B cell (primary cell): ENCODE data around the gene LRRC45. TPM values are rescaled to one million over a fixed set of nuclear protein-coding genes. Genes with fewer than 3 reads are reported as not detected.

Experiments
- ATAC-seq: fragments of 200-7000 bp; cut with Tn5 transposase; one replicate; pipeline ENCODE4 v1.10.0; 2021; ENCODE audit warnings: low read depth, mild to moderate bottlenecking, moderate number of reproducible peaks, moderate library complexity
- CTCF ChIA-PET: fragments of 350-600 bp; sonication (Branson Sonifier 250); formaldehyde crosslinking; loops from one replicate; lab custom pipeline; 2021; ENCODE audit warnings: antibody characterized with exemption, inconsistent platforms; lab: Charles Lee
- POLR2A ChIA-PET: fragments of 350-600 bp; sonication (Branson Sonifier 250); formaldehyde crosslinking; loops from one replicate; lab custom pipeline; 2021; ENCODE audit warnings: antibody characterized with exemption; lab: Charles Lee
- DNase-seq: peaks from one replicate; pipeline ENCODE4 v3.0.0; 2013
- H2AFZ ChIP-seq: 2 replicates; pipeline ENCODE4 v1.6.1; 2012; ENCODE audit warnings: mild to moderate bottlenecking, low read depth, low read length; ENCODE audit not compliant: insufficient read depth, poor library complexity, severe bottlenecking
- H3K27ac ChIP-seq, 2 donors: 1 replicate in 1 of 2; 2 replicates in 1 of 2; pipeline ENCODE4 v1.5.1; 2012 to 2013; ENCODE audit warnings: low read length in 2 of 2, mild to moderate bottlenecking in 2 of 2, moderate library complexity in 1 of 2
- H3K27me3 ChIP-seq, 4 experiments: fragments of 200-600 bp in 1 of 4; sonication (generic) in 1 of 4; replicated peaks in 1 of 4; 1 replicate in 2 of 4; 2 replicates in 2 of 4; pipeline versions ENCODE4 v1.6.1 to v1.7.0; 2013 to 2016; ENCODE audit warnings: low read length in 3 of 4, mild to moderate bottlenecking in 2 of 4, mixed read lengths in 1 of 4, moderate library complexity in 1 of 4; ENCODE audit not compliant: insufficient read depth in 4 of 4, control insufficient read depth in 3 of 4; ENCODE audit errors: control extremely low read depth in 1 of 4
- H3K36me3 ChIP-seq, 2 experiments: replicated peaks in 1 of 2; 1 replicate in 1 of 2; 2 replicates in 1 of 2; pipeline versions ENCODE4 v1.6.1 to v1.7.1; 2013; ENCODE audit warnings: low read length in 1 of 2; ENCODE audit not compliant: insufficient read depth in 2 of 2, control insufficient read depth in 1 of 2; ENCODE audit errors: control extremely low read depth in 1 of 2, extremely low read depth in 1 of 2
- H3K4me1 ChIP-seq, 2 donors: fragments of 200-600 bp in 1 of 2; sonication (generic) in 1 of 2; 1 replicate in 1 of 2; 2 replicates in 1 of 2; pipeline versions ENCODE4 v1.5.1 to v1.6.1; 2013 to 2017; ENCODE audit warnings: low read length in 2 of 2; ENCODE audit not compliant: control insufficient read depth in 2 of 2, insufficient read depth in 2 of 2
- H3K4me2 ChIP-seq: replicated peaks from 2 replicates; pipeline ENCODE3; 2012; ENCODE audit warnings: mild to moderate bottlenecking, low read depth, low read length; ENCODE audit not compliant: poor library complexity, severe bottlenecking
- H3K4me3 ChIP-seq, 5 experiments: fragments of 200-600 bp in 1 of 5; sonication (generic) in 1 of 5; 1 replicate in 3 of 5; 2 replicates in 2 of 5; pipeline versions ENCODE4 v1.5.1 to v1.7.0; 2011 to 2016; ENCODE audit warnings: low read length in 4 of 5, mild to moderate bottlenecking in 4 of 5, low read depth in 2 of 5, control low read depth in 1 of 5, moderate library complexity in 1 of 5; ENCODE audit not compliant: insufficient read depth in 1 of 5; ENCODE audit errors: control extremely low read depth in 1 of 5, extremely low read depth in 1 of 5
- H3K79me2 ChIP-seq: fragments of 200-600 bp; sonication (generic); one replicate; pipeline ENCODE4 v1.6.0; 2016; ENCODE audit warnings: low read length; ENCODE audit not compliant: control insufficient read depth, insufficient read depth
- H3K9ac ChIP-seq: fragments of 200-600 bp; sonication (generic); 2 replicates; pipeline ENCODE4 v1.6.1; 2017; ENCODE audit warnings: mild to moderate bottlenecking, low read length, moderate library complexity
- H3K9me3 ChIP-seq, 3 donors: one replicate each; pipeline versions ENCODE4 v1.6.1 to v1.7.1; 2013; ENCODE audit warnings: low read length in 2 of 3; ENCODE audit not compliant: control insufficient read depth in 2 of 3, insufficient read depth in 1 of 3; ENCODE audit errors: control extremely low read depth in 1 of 3
- H4K20me1 ChIP-seq: 2 replicates; pipeline ENCODE4 v1.6.0; 2012; ENCODE audit warnings: mild to moderate bottlenecking, low read length; ENCODE audit not compliant: insufficient read depth, control insufficient read depth, poor library complexity, severe bottlenecking
- H3K27ac Mint-ChIP-seq: one replicate; pipeline ENCODE4 v1.8.0; 2021; ENCODE audit warnings: mixed read lengths
- H3K27me3 Mint-ChIP-seq: one replicate; pipeline ENCODE4 v1.8.0; 2021; ENCODE audit warnings: mixed read lengths
- H3K4me1 Mint-ChIP-seq: one replicate; pipeline ENCODE4 v1.8.0; 2021; ENCODE audit warnings: mixed read lengths
- H3K4me3 Mint-ChIP-seq: one replicate; pipeline ENCODE4 v1.8.0; 2021; ENCODE audit warnings: mixed read lengths
- H3K9me3 Mint-ChIP-seq: one replicate; pipeline ENCODE4 v1.8.0; 2022; ENCODE audit warnings: mixed read lengths; ENCODE audit not compliant: insufficient read depth
- EZH2 ChIP-seq: IDR thresholded peaks from 2 replicates; pipeline ENCODE4 v1.6.1; 2012; ENCODE audit warnings: borderline replicate concordance, low read depth, mild to moderate bottlenecking, moderate library complexity, low read length; ENCODE audit not compliant: insufficient read depth, poor library complexity, severe bottlenecking
- WGBS: methylation state at CpG from one replicate; pipeline ENCODE4 v1.1.5; 2013; ENCODE audit warnings: missing lambda C conversion rate; ENCODE audit not compliant: insufficient coverage; 5-methylcytosine and 5-hydroxymethylcytosine counted together
- intact Hi-C: fragments of 100-400 bp; cut with micrococcal nuclease; formaldehyde crosslinking; loops from one replicate; pipeline ENCODE4 v1.10.0; 2022
- polyA plus RNA-seq: library from polyadenylated mRNA; depleted of rRNA; stranded (reverse); fragments of >200 nt; gene quantifications from 2 replicates; pipeline ENCODE4 v1.2.3, GENCODE V29; 2012
- total RNA-seq, 2 donors: library from RNA; stranded (reverse); fragments of 120-200 nt in 1 of 2; gene quantifications; 1 replicate in 1 of 2; 2 replicates in 1 of 2; pipeline versions ENCODE4 v1.2.3 to v1.2.4, GENCODE V29; 2013 to 2022
- TF ChIP-seq, protein P1 (sequence below): fragments of 200-600 bp; IDR thresholded peaks from one replicate; pipeline ENCODE4 v1.8.0; 2022; ENCODE audit warnings: antibody characterized with exemption, mild to moderate bottlenecking

LRRC45 gene
- total and polyA plus RNA-seq, 2 donors (not counting 1 experiment from before 2014, with no cell fraction given) = 19.4 to 19.6 TPM

DNA sequence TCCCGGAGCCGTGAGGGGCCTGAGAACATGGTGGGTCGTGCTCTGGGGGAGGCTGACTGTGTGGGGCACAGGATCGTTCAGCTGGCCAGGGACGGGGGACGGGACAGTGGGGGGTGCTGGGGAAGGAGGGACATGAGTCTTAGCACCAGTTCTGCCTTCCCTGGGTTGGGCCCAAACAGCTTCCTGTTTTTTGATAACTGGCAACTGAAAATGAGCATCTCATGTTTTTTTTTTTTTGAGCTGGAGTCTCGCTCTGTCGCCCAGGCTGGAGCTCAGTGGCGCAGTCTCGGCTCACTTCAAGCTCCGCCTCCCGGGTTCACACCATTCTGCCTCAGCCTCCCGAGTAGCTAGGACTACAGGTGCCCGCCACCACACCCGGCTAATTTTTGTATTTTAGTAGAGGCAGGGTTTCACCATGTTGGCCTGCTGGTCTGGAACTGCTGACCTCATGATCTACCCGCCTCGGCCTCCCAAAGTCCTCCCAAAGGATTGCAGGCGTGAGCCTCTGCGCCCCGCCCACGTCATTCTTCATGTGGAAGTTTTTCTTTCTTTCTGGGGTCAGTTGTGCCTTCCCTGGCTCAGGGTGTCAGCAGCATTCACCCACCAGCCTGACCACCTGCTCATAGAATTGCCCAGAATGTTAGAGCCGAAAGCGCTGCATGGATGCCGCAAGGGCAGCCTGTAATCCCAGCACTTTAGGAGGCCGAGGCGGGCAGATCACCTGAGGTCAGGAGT, 39.3 kb upstream of the LRRC45 start:
- peak overlapping the region; percentile 26 for H3K27ac Mint-ChIP-seq
- intact Hi-C loops = no loop called here
- Histone ChIP-seq H3K9me3 (peaks cover 0 to 7% (median 0%) of the 10 kb centered on the region in 3 donors), H3K4me1 (peaks cover 14 to 23% of the 10 kb centered on the region in 2 donors), H3K79me2 (peaks cover 49% of the 10 kb centered on the region), H3K4me2 (peak overlapping the region; percentile 25), H3K36me3 (peaks cover 0 to 24% of the 10 kb centered on the region in 2 experiments), H3K9ac (no peak overlapping the region), H4K20me1 (peaks cover 20% of the 10 kb centered on the region), H2AFZ (no peak overlapping the region), H3K27me3 (no peaks in the 10 kb centered on the region), H3K4me3 (no peak overlapping the region), H3K27ac (no peak overlapping the region)
- TF ChIP-seq EZH2 = no peak
- TF ChIP-seq, protein P1, sequence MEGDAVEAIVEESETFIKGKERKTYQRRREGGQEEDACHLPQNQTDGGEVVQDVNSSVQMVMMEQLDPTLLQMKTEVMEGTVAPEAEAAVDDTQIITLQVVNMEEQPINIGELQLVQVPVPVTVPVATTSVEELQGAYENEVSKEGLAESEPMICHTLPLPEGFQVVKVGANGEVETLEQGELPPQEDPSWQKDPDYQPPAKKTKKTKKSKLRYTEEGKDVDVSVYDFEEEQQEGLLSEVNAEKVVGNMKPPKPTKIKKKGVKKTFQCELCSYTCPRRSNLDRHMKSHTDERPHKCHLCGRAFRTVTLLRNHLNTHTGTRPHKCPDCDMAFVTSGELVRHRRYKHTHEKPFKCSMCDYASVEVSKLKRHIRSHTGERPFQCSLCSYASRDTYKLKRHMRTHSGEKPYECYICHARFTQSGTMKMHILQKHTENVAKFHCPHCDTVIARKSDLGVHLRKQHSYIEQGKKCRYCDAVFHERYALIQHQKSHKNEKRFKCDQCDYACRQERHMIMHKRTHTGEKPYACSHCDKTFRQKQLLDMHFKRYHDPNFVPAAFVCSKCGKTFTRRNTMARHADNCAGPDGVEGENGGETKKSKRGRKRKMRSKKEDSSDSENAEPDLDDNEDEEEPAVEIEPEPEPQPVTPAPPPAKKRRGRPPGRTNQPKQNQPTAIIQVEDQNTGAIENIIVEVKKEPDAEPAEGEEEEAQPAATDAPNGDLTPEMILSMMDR = no peak
- POLR2A ChIA-PET = interaction anchor here (0.6 to 0.7 kb wide), 3 partner anchors 36 to 168 kb away, joined by 5 to 8 read pairs (median 5); no protein-coding TSS in a partner anchor
- 93% methylated on average over 20 of the region's 26 CpGs for WGBS
- H3K9me3 Mint-ChIP-seq = no peaks in the 10 kb centered on the region
- H3K27me3 Mint-ChIP-seq = no peaks in the 10 kb centered on the region
- CTCF ChIA-PET = interaction anchor here (1.3 kb wide), 1 partner anchor 24 kb away, joined by 5 read pairs; the partner anchor contains the start of gene NOTUM
- H3K4me1 Mint-ChIP-seq = peaks cover 23% of the 10 kb centered on the region
- peak; percentile 31 for ATAC-seq
- peak; percentile 45 for DNase-seq
- H3K4me3 Mint-ChIP-seq = no peak overlapping the region

DNA sequence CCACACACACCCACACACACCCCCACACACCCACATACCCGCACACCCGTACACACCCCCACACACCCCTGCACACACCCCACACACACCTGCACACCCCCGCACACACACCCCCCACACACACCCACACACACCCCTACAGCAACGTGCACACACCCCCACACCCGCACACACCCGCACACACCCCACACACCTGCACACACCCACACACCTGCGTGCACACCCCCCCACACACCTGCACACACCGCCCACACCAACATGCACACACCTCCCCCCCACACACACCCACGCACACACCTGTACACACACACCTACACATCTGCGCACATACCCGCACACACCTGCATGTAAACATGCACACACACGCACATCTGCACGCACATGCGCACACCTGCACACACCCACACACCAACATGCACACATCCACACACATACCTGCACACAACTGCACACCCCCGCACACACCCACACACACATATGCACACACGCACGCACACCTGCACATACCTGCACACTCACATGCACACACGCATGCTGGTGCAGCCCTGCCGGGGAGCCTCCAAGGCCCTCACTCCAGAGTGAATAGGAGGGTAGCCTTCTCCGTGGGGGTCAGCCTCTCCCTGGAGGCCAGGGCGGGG, 38.2 kb upstream of the LRRC45 start:
- no peaks in the 10 kb centered on the region for H3K27me3 Mint-ChIP-seq
- no peak overlapping the region for H3K4me3 ChIP-seq
- peaks cover 16% of the 10 kb centered on the region for H3K4me1 Mint-ChIP-seq
- ChIA-PET CTCF (no interaction called here), POLR2A (no interaction called here)
- H3K27ac ChIP-seq = no peak overlapping the region
- intact Hi-C loops = no loop called here
- no peak overlapping the region for H3K27ac Mint-ChIP-seq
- H2AFZ ChIP-seq = no peak overlapping the region
- TF ChIP-seq, protein P1 = no peak
- no peak for TF ChIP-seq EZH2
- no peak overlapping the region for H3K4me2 ChIP-seq
- H4K20me1 ChIP-seq = peaks cover 18% of the 10 kb centered on the region
- DNase-seq (no peak), ATAC-seq (no peak)
- peaks cover 45% of the 10 kb centered on the region for H3K79me2 ChIP-seq
- H3K9me3 ChIP-seq = peaks cover 0 to 7% (median 0%) of the 10 kb centered on the region in 3 donors
- H3K9me3 Mint-ChIP-seq = no peaks in the 10 kb centered on the region
- H3K4me1 ChIP-seq = peaks cover 14 to 20% of the 10 kb centered on the region in 2 donors
- WGBS = 98% methylated on average over 9 of the region's 21 CpGs
- H3K27me3 ChIP-seq = no peaks in the 10 kb centered on the region
- no peak overlapping the region for H3K9ac ChIP-seq
- H3K36me3 ChIP-seq = peaks cover 0 to 24% of the 10 kb centered on the region in 2 experiments
- H3K4me3 Mint-ChIP-seq = no peak overlapping the region
